CMK (cell line): ENCODE results near the gene EIF2S2.

ENCODE experiments used
- DNase-seq: peaks from one replicate; pipeline ENCODE4 v3.0.0-alpha.2; 2010; ENCODE audit warnings: low read depth

The EIF2S2 gene

GRCh38 chr20:34120213-34120612, 8.2 kb upstream of the EIF2S2 start:
- no peak for DNase-seq

GRCh38 chr20:34115232-34115631, 3.2 kb upstream of the EIF2S2 start:
- no peak for DNase-seq

- no peak for DNase-seq
Observed at GRCh38 chr20:34114809-34115208, 2.8 kb upstream of the EIF2S2 start.

- peak; percentile 52 for DNase-seq
Observed at GRCh38 chr20:34112600-34113101, 608 bp upstream of the EIF2S2 start.

GRCh38 chr20:34110745-34111641, 1.1 kb downstream of the EIF2S2 start:
- DNase-seq = no peak

GRCh38 chr20:34110025-34110744, 1.9 kb downstream of the EIF2S2 start:
- DNase-seq = no peak

GRCh38 chr20:34109442-34109841, 2.6 kb downstream of the EIF2S2 start:
- DNase-seq = no peak

GRCh38 chr20:34108616-34109174, 3.3 kb downstream of the EIF2S2 start:
- DNase-seq = no peak

GRCh38 chr20:34105978-34106675, 5.9 kb downstream of the EIF2S2 start:
- no peak for DNase-seq

GRCh38 chr20:34104059-34104458, 8.0 kb downstream of the EIF2S2 start:
- DNase-seq = no peak

GRCh38 chr20:34102342-34102741, 9.7 kb downstream of the EIF2S2 start:
- DNase-seq = no peak

- no peak for DNase-seq
Observed at GRCh38 chr20:34100576-34100975, 11.5 kb downstream of the EIF2S2 start.

- no peak for DNase-seq
Observed at GRCh38 chr20:34099675-34100074, 12.4 kb downstream of the EIF2S2 start.

GRCh38 chr20:34098570-34098969, 13.5 kb downstream of the EIF2S2 start:
- DNase-seq = no peak

GRCh38 chr20:34096699-34097444, 15.2 kb downstream of the EIF2S2 start:
- DNase-seq = no peak

GRCh38 chr20:34095825-34096224, 16.2 kb downstream of the EIF2S2 start:
- DNase-seq = no peak

GRCh38 chr20:34093895-34094294, 18.1 kb downstream of the EIF2S2 start:
- no peak for DNase-seq

GRCh38 chr20:34091637-34092200, 20.3 kb downstream of the EIF2S2 start:
- no peak for DNase-seq

- DNase-seq = no peak
Observed at GRCh38 chr20:34090645-34091044, 21.4 kb downstream of the EIF2S2 start.

- DNase-seq = no peak
Observed at GRCh38 chr20:34089655-34090345, 22.2 kb downstream of the EIF2S2 start.

GRCh38 chr20:34089175-34089479, 22.9 kb downstream of the EIF2S2 start:
- no peak for DNase-seq
